HG03064 (cell line): ENCODE measurements around the gene ADAT2.
"Not testable (repeated sequence)": the region's sequence is repeated elsewhere in the genome, so short reads cannot be mapped to it uniquely, and the experiment has no call there.

Experiments
- ATAC-seq: cut with Tn5 transposase; IDR thresholded peaks from one replicate; pipeline ENCODE4 v1.9.1; 2021; ENCODE audit warnings: low read depth; ENCODE audit not compliant: unreplicated experiment

Gene ADAT2

GRCh38 chr6:143450453-143451371 is at the start of gene ADAT2, which contains the start of gene PEX3:
ADAT2 (minus strand) TSS chr6:143450695; CDS start chr6:143450658, 37 bp downstream.
PEX3 (plus strand) TSS chr6:143450805; CDS start chr6:143451043, 238 bp downstream.
- ATAC-seq, result peak; percentile 97

DNA sequence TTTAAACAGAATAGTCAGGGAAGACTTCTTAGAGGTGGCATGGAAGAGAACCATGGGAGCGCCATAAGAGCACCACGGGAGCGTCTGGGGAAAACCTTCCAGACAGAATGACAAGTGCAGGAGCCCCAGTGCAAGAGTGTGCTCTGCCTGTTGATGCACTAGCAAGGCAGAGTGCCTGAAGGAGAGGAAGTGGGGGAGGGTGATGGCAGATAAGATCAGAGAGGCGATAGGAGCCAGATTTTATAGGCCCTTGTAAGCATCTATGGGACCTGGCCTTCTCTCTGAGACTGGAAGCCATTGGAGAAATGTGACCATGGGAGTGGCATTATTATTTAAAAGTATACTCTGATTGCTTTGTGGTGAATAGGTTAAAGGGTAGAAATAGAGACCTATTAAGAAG is 47.9 kb upstream of the ADAT2 start:
- ATAC-seq, result no peak

- no peak for ATAC-seq
These were observed 46.5 kb upstream of the ADAT2 start for GRCh38 chr6:143496974-143497373.

- no peak for ATAC-seq
These were observed 40.3 kb upstream of the ADAT2 start for GRCh38 chr6:143490775-143491174.

DNA sequence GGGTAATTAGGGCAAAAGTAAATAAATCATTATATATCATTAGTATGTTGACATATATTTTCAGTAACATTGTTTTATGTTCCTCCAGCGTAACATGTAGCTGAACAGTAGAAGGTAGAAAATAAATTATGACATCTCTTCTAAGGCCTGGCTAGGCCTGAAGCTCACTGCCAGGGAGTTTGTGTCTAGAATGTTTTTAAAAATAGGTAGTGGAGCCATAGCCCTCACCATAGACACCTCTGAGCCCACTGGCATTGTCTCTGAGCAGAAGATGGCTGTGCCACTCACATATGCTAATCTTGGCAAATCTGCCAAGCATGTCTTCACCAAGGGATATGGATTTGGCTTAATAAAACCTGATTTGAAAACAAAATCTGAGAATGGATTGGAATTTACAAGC is 39.7 kb upstream of the ADAT2 start:
- ATAC-seq, result no peak

DNA sequence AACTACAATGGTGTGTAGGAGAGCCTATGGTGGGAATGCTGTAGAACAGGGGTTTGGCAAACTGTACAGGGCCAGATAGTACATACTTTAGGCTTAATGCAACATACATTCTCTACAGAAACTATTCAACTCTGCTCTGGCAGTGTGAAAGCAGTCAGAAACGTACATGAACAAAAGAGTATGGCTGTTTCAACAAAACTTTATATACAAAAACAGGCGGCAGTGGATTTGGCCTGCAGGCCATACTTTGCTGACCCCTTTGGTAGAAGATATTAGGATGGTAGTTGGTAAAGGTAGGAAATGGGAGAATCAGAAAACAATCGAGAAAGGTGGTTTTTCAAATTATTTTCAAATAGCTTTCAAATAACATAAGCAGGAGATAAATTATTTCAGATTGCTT is 36.3 kb upstream of the ADAT2 start:
- ATAC-seq, result no peak

DNA sequence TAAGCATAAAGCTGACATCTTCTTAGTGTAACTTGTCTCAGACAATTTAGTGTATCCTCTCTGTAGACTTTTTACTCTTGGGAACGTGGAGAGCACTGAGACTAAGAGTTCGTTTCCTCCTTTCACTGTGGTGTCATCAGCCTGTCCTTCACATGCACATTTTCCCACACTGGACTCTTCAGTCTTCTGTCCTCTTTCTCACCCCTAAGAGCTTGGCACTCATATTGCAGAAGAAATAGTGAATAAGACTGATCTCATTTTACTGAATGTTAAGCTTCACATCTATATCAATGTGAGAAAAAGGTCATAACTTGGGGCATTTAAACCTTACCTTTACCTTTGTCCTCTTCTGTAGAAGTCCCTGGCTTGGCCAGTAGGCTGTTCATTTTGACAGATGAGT is 35.5 kb upstream of the ADAT2 start:
- ATAC-seq, result no peak

GRCh38 chr6:143482593-143482992 is 32.1 kb upstream of the ADAT2 start:
- ATAC-seq, result no peak

- ATAC-seq, result no peak
These were observed 28.1 kb upstream of the ADAT2 start for GRCh38 chr6:143478479-143479062.

DNA sequence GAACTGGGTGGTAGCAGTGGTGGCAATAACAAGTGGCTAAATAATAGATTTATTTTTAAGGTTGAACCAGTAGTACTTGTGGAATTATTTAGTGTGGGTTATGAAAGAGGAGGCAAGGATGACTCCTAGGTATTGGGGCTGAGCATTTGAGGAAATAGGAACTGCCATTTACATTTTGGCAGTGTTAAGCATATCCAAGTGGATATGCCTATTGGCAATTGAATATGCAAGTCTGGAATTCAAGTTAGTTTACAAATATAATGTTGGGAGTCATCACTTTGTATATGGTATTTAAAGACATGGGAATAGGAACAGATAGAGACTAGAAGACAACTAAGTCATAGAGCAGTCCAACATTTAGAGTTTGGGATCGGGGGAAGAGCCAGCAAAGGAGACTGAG is 26.1 kb upstream of the ADAT2 start:
- ATAC-seq, result no peak

DNA sequence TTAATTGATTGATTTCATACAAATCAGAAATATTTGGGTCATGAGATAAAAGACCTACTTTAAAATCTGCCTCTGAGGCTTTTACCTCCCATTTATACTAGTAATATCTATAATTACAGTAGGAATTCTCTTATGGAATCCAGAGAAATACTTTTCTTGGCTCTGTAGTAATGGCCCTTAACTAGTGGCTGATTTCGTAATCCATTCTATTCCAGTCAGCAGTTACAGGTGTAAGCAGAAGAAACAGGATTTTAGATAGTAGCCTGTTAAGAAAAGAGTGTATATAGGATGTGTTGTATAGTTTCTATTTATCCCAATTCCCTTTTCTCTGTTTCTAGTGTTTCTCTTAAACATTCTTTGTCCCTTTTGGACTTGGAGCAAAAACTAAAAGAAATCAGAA is 21.3 kb upstream of the ADAT2 start:
- ATAC-seq, result no peak

DNA sequence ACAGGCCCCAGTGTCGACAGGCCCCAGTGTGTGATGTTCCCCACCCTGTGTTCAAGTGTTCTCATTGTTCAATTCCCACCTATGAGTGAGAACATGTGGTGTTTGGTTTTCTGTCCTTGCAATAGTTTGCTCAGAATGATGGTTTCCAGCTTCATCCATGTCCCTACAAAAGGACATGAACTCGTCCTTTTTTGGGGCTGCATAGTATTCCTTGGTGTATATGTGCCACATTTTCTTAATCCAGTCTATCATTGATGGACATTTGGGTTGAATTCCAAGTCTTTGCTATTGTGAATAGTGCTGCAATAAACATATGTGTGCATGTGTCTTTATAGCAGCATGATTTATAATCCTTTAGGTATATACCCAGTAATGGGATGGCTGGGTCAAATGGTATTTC is 18.3 kb upstream of the ADAT2 start:
- ATAC-seq, result not testable (repeated sequence)

DNA sequence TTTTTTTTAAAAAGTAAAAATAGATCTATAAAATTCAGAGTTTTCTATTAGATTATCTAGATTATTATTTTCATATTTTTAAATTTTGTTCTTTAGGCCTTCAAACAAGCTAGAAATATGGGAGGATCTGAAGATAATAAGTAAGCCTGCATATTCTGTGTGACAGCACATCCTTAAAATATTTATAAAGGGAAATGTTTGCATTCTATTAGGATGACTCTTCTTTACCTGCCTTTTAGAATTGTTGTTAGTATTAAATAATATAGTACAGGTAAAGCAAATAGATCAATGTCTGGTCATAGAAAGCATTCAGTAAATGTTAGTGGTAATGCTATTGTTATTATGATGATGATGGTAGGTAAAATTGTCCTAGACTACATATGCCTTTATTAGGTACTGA is 17.5 kb upstream of the ADAT2 start:
- no peak for ATAC-seq

- no peak for ATAC-seq
These were observed 15.1 kb upstream of the ADAT2 start for GRCh38 chr6:143465546-143465945.

- ATAC-seq, result no peak
These were observed 7.3 kb upstream of the ADAT2 start for GRCh38 chr6:143457563-143458359.

GRCh38 chr6:143451531-143451930 is 1.0 kb upstream of the ADAT2 start:
- no peak for ATAC-seq

DNA sequence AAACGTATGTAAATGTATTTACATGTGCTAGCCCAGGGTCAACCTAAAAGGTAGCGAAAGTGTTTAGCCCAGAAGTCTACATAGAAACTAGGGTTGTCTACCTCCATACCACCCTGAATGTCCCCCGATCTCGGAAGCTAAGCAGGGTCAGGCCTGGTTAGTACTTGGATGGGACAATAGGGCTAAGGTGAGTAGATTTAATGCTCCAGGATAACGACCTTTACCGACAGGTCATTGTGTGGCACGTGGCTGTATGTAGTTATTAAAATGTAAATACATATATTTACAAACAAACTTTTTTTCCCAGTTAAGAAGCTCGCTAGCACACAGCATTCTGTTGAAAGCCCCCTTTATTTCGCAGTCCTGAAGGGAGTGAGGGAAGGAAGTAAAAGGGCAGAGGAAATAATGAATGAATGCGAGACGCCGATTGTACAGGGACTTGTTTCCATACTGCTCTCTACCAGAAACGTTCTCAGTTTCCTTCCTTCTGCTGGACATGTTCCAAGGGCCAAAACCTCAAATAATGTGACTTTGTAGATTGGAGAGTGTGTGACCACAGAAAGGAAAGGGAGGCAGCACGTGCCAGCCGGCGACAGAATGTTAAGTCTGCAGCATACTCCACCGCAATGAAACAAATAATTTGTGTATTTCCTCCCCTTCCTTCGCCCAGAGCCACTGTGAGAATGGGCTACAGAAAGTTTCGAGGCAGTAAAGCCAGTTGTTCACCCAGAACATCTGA is 612 bp downstream of the ADAT2 start:
- peak; percentile 11 for ATAC-seq

GRCh38 chr6:143449082-143449713 is 1.3 kb downstream of the ADAT2 start:
- ATAC-seq, result no peak

DNA sequence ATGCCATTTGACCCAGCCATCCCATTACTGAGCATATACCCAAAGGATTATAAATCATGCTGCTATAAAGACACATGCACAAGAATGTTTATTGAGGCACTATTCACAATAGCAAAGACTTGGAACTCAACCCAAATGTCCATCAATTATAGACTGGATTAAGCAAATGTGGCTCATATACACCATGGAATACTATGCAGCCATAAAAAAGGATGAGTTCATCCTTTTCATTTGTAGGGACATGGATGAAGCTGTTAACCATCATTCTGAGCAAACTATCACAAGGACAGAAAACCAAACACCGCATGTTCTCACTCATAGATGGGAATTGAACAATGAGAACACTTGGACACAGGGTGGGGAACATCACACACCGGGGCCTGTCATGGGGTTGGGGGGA is 2.6 kb downstream of the ADAT2 start:
- ATAC-seq, result not testable (repeated sequence)

DNA sequence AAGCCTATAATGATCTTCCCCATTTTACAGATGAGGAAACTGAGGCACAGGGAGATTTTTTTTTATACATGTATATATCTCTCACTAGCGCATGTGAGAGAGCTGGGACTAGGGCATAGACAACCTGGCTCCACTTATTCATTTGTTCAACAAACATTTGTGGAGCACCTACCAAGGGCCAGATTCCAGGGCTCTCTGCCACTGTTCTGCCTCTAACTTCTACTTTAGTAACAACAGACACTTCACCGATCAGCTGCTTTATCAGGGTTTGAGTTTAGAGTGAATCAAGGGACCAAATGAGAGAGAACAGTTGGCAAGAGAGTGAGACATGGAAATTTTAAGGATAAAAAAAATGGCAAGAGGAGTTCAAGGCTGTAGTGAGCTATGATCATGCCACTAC is 7.4 kb downstream of the ADAT2 start:
- no peak for ATAC-seq
